HG02588 (cell line): ENCODE data around the gene CCDC57.
A peak's percentile ranks its signal among the peaks of the same experiment; 100 is the strongest.

Experiments used
- ATAC-seq: cut with Tn5 transposase; IDR thresholded peaks from one replicate; pipeline ENCODE4 v1.9.1; 2021; ENCODE audit warnings: mild to moderate bottlenecking, moderate library complexity; ENCODE audit not compliant: unreplicated experiment

The CCDC57 gene

GRCh38 chr17:82054351-82055022 is 158.2 kb downstream of the CCDC57 start:
- no peak for ATAC-seq

- ATAC-seq, result no peak
Measured at GRCh38 chr17:82053556-82054263, 158.9 kb downstream of the CCDC57 start.

- ATAC-seq, result no peak
Measured at GRCh38 chr17:82053130-82053529, 159.5 kb downstream of the CCDC57 start.

GRCh38 chr17:82052638-82053059 is 160.0 kb downstream of the CCDC57 start:
- ATAC-seq, result no peak

GRCh38 chr17:82051776-82052637 is 160.6 kb downstream of the CCDC57 start, which contains the start of the genes GPS1 and RFNG:
Gene GPS1, plus strand, starts transcription at chr17:82051898. Its CDS starts 34 bp downstream, at chr17:82051932.
Gene RFNG, minus strand, starts transcription at chr17:82051811. Its CDS starts 45 bp downstream, at chr17:82051766.
- peak; percentile 40 for ATAC-seq
